HG03039 (cell line): ENCODE measurements around the gene CLSTN3.

ENCODE experiments used
- ATAC-seq: cut with Tn5 transposase; IDR thresholded peaks from one replicate; pipeline ENCODE4 v1.9.1; 2021; ENCODE audit warnings: mild to moderate bottlenecking, moderate library complexity; ENCODE audit not compliant: unreplicated experiment

CLSTN3 gene

GRCh38 chr12:7129872-7130691, at the start of gene CLSTN3:
Gene CLSTN3 (plus strand): TSS chr12:7130371. CDS start chr12:7130649, 278 bp downstream.
- peak; percentile 66 for ATAC-seq

DNA sequence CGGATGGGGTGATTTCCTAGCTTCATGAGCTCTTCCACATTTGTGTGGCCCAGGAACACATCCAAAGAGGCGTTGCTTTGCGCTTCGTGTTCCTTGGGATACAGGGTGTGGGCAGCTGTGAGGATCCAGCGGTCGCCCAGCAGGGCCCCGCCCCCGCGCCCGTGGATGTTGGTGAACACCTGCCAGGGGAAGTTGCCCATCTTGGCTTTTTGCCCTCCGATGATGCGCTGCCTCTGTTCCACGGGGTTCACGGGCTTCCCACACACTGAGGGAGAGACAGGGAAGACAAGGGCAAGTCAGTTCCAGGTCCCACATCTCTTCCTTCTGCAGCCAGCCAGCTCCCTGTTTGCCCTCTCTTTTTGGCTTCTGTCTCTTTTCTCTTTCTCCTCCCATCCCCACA, 49.1 kb upstream of the CLSTN3 start:
- ATAC-seq = no peak

GRCh38 chr12:7083125-7083524, 47.0 kb upstream of the CLSTN3 start:
- no peak for ATAC-seq

- no peak for ATAC-seq
Observed at GRCh38 chr12:7089196-7089871, 40.8 kb upstream of the CLSTN3 start.

GRCh38 chr12:7090222-7090998, 39.8 kb upstream of the CLSTN3 start:
- no peak for ATAC-seq

- no peak for ATAC-seq
Observed at GRCh38 chr12:7091171-7091570, 39.0 kb upstream of the CLSTN3 start.

DNA sequence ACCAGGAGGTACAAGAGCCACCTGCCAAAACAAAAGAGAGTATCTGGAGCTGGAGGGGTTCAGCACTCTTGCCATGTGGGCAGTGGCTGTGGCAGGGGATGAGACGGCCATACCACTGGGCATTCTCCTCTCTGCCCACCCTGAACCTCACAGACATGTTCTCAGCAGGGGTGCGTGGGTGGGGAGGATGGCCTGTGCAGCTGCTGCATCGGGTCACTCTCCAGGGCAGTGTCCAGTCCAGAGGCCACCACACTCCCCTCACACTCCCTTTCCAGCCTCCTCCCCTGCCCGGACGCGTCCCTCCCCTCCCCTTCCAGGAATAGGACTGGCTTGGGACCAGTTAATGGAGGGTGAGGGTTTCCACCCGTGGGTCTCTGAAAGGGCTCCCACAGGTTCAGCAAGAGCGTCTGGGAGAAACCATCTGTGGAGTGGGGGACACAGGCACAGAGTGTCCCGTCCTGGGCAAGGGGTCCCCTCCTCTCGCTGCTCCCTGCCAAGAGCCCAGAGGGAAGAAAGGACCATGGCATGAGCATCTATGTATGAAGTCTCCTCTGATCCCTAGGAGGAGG, 38.4 kb upstream of the CLSTN3 start:
- no peak for ATAC-seq

DNA sequence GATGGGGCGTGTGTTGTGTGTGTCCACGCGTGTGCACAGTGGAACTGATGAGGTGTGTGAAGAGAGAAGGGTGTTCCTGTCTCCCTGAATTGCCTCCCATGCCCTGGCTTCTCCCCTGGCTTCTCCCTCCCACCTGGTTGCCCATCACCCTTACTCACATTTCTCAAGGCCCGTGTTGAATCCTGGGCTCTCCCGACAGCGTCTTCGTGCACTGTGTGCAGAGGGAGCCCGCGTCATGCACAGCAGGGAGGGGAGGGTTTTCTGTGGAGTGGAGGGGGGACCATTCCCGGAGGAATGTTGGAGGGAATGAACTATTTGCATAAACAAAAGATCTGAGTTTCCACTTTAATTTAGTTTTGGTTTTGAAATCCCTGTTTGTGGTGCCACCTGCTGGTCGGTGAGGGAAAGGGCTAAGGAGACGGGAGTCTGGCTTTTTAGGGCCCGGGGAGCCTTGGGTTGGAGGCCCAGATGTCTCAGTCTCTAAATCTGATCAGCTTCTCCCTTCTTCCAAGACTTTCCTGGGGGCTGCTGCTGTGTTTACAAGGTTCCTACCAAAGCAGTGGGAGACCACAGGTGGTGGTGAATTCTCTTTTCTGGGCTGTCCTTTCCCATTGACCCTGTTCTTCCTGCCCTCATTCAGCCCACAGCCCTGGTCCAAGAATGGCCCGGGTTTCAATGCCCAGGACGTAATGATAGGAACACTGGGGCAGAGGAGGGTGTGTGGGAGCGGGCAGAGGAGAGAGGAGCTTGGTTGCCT, 37.8 kb upstream of the CLSTN3 start, which contains the start of gene C1R:
Gene C1R, minus strand, starts transcription at position 217 of the 757 bp plus-strand sequence. Its CDS starts 57 bp downstream, at position 160.
- ATAC-seq = no peak

- ATAC-seq = no peak
Observed at GRCh38 chr12:7092986-7093460, 37.1 kb upstream of the CLSTN3 start.

- ATAC-seq = no peak
Observed at GRCh38 chr12:7093486-7093885, 36.7 kb upstream of the CLSTN3 start.

DNA sequence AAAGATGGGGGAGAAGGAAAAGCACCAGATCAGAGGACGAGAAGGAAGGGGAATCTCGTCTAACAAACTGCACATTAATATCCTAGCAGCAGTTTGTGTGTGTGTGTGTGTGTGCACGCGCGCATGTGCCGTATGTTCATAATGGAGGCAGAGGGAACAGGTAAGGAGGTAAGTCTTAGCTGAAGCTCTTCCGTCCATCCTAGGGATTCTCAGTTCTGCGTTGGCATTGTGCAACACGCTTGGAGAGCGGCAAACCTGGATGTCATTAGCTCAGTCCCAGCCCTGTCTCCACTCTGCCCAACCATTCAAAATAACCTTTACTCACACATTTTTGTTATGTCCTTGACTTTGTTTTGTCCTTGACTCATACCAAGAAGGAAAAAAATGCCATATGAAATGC, 36.3 kb upstream of the CLSTN3 start:
- ATAC-seq = no peak

DNA sequence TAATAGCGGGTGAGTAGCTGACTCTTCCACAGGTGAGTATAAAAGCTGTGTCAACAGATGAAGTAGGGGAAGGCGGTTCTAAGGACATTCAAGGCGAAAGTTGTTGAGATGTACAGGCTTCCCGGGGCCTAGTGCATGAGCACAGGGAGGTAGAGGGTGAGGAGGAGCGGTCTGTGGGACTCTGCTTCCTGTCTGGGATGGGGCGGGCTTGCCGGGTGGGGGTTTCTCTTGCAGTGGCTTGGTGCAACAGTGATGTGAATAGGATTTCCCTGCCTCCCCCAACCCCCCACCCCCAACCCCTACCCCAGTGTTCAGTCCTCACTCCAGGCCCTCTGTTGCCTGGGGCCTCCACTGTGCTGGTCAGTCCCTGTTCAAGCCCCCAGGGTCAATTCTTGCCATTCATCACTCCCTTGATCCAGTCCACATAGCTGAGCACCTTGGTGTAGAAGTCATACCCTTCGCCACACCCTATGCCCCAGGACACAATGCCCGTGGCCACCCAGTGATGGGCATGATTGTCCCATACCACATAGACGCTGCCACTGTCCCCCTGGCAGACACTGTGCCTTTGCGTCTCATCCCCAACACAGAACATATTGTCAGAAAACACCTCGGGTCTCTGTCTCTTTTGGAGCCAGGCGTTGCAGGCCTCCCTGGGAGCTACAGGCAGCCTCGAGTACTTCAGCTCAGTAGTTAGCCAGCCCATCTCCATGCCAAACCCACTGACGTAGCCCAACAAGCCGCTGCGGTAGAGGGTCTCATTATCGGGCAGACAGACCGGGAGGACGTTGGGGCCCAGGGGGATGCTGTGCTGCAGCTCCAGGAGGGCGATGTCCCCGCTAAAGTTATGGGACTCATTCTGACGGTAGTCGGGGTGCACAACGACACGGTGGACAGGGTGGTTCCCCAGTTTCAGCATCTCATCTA, 33.9 kb upstream of the CLSTN3 start:
- no peak for ATAC-seq

DNA sequence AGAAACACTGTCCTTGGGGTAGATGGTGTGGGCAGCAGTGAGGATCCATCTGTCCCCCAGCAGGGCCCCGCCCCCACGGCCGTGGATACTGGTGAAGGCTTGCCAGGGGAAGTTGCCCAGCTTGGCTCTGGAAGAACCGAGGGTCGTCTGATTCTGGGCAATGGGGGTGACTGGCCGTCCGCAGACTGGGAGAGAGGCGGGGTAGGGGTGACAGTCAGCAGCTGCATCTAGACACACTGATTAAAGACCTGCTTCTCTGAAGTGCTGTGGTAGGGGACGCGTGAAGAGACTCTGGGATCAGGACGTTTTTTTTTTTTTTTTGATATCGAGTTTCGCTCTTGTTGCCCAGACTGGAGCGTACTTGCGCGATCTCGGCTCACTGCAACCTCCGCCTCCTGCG, 33.2 kb upstream of the CLSTN3 start:
- no peak for ATAC-seq

DNA sequence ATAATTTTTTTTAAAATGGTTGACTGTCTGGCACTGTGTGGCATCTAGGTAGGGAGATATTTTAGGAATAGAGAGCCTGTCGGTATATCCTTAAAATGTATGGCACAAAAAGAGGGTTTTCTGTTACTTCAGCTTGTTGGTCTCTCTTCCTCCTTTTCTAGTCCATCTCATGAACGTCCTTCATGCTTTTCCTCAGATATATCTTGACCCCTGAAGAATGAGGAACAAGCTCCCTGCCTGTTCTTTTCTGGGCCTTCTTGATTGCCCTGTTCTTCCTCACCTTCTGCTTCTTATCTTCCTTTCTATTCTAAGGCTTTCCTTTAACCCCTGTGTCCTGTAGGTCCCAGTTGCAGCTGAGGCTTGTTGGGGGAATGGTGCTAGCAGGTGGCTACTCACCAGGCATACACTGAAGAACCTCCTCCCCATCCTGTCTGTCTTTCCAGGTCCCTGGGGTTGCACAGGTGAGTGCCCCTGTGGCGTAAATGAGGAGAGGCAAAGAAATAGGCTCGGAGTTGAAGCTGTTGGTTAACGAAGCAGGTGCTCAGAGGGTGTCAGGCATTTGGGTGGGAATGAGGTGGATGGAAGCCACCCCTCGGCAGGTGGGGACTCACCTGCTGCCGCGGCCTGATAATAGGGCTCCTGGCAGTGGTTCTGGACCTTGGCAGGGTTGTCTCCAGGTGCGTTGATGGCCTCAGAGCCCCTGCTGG, 30.7 kb upstream of the CLSTN3 start:
- ATAC-seq = no peak

DNA sequence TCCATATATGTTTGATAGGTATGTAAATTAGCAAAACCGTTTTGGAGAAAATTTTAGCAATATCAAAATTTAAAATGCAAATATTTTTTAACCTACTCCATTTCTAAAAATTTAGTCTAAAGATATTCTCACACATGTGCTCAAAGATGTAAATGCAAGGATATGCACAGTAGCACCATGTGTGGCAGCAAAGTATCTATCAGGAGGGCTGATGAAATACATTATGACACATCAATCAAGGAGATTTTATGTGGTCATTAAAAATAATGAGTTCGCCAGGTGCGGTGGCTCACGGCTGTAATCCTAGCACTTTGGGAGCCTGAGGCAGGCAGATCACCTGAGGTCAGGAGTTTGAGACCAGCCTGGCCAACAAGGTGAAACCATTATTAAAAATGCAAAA, 29.9 kb upstream of the CLSTN3 start:
- no peak for ATAC-seq

- ATAC-seq = no peak
Observed at GRCh38 chr12:7101047-7101693, 29.0 kb upstream of the CLSTN3 start.

DNA sequence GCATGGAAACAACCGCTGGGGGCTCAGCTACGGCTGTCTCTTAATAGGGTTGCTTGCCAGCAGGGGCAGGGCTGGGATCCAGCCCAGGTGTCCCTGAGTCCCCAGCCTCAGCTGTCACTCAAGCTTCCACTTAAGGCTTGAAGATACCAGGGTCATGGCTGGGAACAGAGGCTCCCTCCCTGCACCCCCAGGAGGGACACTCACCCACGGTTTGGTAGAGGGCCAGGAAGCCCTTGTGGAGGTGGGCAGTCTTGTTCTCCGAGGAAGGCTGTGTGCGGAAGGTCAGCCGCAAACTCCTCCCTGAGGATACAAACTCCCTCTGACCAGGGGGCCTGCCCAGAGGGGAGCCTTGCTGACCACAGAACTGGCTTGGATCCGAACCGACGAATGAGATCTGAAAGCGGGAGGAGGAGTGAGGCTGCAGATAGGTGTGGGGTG, 28.5 kb upstream of the CLSTN3 start:
- no peak for ATAC-seq

GRCh38 chr12:7102582-7102981, 27.6 kb upstream of the CLSTN3 start:
- no peak for ATAC-seq
